HepG2 (cell line): ENCODE measurements around the gene TMTC1.

ENCODE experiments used
- PRMT3 ChIP-seq: sonication (generic); formaldehyde crosslinking; IDR thresholded peaks from 2 replicates; pipeline ENCODE4 v1.8.1; 2022; ENCODE audit warnings: low read depth, mild to moderate bottlenecking, moderate library complexity, missing genetic modification reagents, borderline replicate concordance
- YY1 ChIP-seq: IDR thresholded peaks from 2 replicates; pipeline ENCODE4 v1.6.1; 2011; ENCODE audit warnings: low read length, low read depth, moderate library complexity, mild to moderate bottlenecking; ENCODE audit not compliant: insufficient read depth, insufficient replicate concordance

DNA sequence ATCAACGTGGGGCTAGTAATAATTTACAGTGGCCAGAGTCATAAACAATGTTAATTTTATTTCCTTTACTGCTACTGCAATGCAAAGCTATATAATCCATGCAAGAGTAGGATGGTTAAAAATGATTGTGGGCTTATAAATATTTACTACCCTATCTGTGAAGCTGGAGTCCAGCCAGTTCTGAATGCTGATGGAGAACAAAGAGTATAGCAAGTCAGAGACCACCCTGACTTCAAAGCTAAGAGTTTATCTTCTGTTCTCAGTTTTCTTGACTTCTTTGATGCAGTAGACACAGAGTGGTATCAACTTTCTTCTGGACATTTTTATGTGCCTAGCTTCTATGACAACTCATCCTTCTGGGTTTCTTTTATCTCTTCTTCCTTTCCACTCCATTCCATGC is 252.3 kb downstream of the TMTC1 start:
- TF ChIP-seq YY1 (no peak), PRMT3 (no peak)
